DMS53 treated with DMSO at 0.1 percent for 48 hours (cell line): ENCODE results near the gene CIAO2B.
"Not testable (repeated sequence)": the region's sequence is repeated elsewhere in the genome, so short reads cannot be mapped to it uniquely, and the experiment has no call there.

Experiments used
- DNase-seq: peaks from one replicate; lab custom pipeline; 2025; ENCODE audit not compliant: unreplicated experiment; lab: John Stamatoyannopoulos, UW

Gene CIAO2B

DNA sequence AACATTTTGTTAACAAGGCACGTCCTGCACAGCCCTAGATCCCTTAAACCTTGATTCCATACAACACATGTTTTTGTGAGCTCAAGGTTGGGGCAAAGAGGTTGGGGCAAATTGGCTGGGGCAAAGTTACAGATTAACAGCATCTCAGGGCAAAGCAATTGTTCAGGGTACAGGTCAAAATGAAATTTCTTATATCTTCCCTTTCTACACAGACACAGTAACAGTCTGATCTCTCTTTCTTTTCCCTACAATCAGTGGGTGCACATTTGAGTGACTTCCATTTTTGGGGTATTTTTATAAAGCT, 21.9 kb upstream of the CIAO2B start:
- not testable (repeated sequence) for DNase-seq

DNA sequence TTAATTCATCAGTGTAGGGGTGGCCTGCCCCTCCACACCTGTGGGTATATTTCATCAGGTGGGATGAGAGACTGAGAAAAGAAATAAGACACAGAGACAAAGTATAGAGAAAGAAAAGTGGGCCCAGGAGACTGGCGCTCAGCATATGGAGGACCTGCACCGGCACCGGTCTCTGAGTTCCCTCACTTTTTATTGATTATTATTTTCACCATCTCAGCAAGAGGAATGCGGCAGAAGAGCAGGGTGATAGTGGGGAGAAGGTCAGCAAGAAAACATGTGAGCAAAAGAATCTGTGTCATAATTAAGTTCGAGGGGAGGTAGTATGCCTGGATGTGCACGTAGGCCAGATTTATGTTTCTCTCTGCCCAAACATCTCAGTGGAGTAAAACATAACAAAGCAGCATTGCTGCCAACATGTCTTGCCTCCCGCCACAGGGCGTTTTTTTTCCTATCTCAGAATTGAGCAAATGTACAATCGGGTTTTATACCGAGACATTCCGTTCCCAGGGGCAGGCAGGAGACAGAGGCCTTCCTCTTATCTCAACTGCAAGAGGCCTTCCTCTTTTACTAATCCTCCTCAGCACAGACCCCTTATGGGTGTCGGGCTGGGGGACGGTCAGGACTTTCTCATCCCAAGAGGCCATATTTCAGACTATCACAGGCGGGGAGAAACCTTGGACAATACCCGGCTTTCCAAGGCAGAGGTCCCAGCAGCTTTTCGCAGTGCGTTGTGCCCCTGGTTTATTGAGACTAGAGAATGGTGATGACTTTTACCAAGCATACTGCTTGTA, 21.4 kb upstream of the CIAO2B start:
- not testable (repeated sequence) for DNase-seq

DNA sequence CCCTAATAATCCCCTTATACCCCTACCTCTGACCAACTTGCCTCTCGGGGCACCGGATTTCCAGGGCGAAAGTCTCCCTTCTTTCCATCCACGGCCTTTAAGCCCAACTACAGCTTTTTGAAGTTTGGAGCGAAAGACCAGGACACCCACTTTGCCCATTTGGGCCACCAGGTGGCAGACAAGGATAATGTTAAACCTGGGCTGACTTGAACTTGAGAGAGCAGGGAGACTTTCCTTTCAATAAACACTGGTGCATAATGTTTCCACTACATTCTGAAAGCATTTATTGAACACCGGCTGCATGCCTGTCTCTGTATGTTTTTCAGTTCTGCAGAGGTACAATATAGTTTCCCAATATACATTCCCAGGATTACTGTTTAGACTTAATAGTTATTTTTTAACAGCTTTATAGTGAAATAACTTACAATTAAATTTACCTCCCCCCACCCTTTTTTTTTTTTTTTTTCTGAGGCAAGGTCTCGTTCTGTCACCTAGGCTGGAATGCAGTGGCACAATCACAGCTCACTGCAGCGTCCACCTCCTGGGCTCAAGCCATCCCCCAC, 20.0 kb upstream of the CIAO2B start:
- DNase-seq = peak; percentile 48

DNA sequence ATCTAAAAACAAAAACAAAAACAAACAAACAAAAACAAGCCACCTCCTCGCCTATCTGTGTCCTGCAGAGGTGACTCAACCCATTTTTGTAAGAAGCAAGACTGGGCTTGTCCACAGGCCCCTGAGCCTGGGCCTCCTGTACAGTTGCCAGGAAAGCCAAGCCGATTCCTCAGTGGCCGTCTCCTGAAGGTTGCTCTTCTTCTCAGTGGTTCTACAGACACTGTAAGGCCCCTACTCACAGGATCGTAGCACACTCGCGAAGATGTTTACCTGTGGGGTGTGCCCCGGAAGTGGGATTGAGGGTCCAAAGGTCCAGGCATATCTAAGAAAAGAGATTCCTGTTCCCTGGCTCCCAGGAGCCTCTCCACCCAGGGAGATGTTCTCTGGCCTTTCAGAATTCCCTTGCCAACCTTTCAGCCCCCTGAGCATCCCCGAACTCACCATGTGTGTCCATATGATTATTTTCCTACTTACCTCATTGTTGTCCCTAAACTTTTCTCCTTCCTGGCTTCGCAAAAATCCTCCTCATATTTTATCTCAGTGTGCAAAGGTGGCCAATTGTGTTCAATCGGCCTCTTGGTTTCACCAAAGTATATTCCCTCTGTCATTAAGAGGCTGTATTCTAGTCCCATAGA, 19.4 kb upstream of the CIAO2B start:
- no peak for DNase-seq

DNA sequence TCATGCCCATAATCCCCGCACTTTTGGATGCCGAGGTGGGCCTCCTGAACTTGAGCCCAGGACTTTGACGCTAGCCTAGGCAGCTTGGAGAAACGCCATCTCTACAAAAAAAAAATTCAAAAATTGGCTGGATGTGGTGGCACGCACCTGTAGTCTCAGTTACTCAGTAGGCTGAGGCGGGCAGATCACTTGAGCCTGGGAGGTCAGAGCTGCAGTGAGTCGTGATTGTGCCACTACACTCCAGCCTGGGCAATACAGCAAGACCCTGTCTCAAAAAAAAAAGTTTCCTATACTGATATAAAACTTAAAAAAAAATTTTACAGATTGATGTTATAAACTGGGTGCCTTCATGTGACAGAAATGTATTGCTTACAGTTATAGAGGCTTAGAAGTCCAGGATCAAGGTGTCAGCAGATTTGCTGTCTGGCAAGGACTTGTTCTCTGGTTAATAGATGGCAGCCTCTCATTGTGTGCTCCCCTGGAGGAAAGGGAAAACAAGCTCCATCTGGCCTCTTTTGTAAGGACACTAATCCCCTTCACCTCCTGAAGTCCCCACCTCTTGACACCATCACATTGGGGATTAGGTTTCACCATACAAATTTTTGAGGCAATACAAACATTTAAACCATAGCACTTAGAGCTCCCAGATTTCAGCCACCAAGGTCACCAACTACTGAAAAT, 18.4 kb upstream of the CIAO2B start:
- DNase-seq = no peak

DNA sequence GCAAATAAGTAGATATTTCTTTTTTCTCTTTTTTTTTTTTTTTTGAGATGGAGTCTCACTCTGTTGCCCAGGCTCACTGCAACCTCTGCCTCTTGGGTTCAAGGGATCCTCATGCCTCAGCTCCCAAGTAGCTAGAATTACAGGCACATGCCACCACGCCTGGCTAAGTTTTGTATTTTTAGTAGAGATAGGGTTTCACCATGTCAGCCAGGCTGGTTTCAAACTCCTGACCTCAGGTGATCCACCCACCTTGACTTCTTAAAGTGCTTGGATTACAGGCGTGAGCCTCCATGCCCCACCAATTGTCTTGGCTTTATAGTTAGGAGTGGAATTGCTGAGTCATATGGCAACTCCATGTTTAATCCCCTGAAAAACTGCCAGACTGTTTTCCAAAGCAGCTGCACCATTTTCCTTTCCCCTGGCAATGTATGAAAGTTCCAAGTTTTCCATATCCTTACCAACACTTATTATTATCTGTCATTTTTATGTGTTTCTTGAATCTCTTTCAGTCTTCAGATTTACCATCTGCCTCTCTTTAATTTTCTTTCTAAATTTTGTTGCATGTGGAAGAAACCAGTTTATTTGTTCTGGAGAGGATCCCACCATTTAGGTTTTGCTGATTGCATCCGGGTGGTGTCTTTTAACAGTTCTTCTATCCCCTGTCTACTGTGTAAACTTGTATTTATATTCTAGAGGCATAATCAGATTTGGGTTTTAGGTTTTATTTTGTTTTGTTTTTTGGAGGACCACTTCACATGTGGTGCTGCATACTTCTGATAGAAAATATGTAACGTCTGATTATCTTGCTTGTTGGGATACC, 17.0 kb upstream of the CIAO2B start:
- no peak for DNase-seq

DNA sequence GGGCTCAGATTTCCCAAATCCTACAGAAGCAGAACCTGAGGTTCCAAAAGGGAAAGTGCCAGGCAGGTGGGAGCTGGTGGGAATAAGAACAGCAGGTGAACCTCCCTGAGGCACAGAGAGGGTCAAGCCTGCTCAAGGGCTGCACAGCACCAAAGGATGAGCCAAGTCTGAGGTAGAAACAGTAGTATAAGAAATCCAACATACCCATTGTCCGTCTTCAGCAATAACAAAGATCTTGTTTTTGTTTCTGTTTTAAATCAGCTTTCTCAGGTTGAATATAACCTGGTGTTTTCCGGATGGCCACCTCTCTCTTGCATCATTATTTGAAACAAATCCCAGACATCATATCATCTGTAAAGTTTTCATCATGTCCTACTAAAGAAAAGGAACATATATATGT, 16.2 kb upstream of the CIAO2B start:
- no peak for DNase-seq

DNA sequence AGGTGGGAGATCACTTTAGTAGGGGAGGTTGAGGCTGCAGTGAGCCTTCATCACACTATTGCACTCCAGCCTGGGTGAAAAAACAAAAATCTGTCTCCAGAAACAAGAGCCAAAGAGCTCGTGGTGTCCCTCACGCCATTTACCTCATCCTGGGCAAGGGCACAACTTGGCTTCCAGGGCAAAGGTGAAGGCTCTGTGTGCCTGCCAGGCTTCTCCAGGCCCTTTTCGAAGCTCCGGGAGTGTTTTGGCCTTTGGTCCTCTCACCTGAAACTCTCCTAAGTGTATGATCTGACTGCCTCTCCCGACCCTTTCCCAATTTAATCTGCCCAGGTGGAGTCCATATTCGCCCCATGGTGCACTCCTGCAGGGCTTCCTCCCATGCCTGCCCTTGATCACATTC, 15.3 kb upstream of the CIAO2B start:
- no peak for DNase-seq

DNA sequence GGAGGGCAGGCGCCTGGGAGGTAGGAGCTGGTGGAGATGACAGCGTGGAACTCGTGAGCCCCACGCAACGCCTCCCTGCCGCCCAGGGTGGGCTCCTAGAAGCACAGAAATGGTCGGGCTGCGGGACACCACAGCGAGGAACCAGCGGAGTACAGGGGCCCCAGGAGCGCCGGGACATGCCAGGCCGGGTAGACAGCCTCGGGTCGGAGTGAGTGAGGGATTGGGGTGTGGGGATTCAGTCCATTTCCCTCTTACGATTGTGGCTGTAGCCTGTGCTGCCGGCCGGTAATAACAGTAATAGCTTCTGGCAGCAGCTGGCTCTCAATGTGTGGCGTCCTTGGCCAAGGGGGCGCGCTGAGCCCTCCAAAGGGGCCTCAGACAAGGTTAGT, 14.6 kb upstream of the CIAO2B start:
- DNase-seq = no peak

DNA sequence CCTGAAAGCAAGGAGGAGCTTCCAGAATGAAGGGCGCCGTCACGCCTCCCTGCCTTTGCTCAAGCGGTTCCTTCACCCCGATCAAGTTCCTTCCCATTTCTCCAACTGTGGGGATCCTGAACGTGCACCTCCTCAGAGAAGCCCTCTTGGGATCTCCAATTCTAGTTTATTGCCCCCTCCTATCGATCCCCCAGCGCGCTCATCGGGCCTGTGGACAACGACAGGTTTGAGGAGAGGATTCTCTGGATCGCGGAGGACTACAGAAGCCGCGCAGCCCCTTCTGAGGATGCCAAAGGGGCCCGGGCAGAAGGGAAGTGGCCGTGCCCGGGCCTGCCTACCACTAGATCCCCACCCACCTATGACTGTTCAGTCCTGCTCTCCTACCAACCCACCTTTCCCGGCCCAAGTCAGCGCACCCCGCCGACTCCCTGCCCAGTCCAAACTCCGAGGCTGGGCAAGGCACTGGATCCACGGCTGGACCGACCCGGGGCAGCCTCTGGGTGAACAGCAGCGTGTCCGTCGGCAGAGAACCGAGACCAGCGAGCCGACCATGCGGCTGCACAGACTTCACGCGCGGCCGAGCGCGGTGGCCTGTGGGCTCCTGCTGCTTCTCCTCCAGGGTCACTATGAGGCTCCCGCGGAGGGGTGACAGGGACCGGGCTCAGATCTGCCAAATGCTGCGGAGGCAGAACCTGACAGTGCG, 14.1 kb upstream of the CIAO2B start:
- no peak for DNase-seq

DNA sequence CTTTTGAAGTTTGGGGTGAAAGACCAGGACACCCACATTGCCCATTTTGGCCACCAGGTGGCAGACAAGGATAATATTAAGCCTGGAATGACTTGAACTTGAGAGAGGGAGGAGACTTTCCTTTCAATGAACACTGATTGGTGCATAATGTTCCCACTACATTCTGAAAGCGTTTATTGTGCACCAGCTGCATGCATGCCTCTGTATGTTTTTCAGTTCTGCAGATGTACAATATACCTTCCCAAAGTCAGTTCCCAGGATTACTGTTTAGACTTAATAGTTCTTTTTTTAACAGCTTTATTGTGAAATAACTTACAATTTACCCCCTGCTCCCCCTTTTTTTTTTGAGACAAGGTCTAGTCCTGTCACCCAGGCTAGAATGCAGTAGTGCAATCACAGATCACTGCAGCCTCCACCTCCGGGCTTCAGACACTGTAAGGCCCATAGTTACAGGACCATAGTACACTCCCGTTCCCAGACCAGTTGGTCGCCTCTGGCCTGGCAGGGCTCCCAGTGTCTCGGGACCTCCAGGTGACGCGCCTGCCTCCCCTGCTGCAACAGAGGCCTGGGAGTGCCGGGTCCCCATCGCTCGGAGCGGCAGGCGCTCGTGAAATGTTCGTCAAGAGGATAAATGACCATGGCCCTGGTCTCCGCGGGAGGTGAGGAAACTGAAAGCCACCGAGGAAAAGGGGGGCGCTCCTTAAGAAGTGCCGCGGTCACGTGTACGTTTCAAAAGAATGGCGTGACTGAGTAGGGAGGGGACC, 13.3 kb upstream of the CIAO2B start:
- peak; percentile 72 for DNase-seq

DNA sequence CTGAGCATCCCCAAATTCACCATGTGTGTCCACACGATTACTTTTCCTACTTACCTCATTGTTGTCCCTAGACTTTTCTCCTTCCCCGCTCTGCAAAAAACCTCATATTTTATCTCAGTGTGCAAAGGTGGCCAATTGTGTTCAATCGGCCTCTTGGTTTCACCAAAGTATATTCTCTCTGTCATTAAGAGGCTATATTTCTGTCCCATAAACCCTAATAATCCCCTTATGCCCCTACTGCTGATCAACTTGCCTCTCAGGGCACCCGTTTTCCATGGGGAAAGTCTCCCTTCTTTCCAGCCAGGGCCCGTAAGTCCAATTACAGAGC, 12.7 kb upstream of the CIAO2B start:
- no peak for DNase-seq

DNA sequence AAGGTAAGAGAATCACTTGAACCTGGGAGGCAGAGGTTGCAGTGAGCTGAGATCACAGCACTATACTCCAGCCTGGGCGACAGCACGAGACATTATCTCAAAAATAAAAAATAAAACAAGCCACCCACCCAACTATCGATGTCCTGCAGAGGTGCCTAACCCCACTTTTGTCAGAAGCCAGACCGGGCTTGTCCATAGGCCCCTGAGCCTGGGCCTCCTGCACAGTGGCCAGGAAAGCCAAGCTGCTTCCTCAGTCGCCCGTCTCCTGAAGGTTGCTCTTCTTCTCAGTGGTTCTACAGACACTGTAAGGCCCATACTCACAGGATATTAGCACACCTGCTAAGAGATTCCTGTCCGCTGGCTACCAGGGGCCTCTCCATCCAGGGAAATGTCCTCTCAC, 12.3 kb upstream of the CIAO2B start:
- DNase-seq = no peak

DNA sequence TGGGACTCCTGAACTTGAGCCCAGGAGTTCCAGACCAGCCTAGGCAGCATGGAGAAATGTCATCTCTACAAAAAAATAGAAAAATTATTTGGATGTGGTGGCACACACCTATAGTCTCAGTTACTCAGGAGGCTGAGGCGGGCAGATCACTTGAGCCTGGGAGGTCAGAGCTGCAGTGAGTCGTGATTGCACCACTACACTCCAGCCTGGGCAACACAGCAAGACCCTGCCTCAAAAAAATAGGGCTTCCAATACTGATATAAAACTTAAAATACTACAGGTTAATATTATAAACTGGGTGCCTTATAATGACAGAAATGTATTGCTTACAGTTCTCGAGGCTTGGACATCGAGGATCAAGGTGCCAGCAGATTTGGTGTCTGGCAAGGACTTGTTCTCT, 11.7 kb upstream of the CIAO2B start:
- no peak for DNase-seq

DNA sequence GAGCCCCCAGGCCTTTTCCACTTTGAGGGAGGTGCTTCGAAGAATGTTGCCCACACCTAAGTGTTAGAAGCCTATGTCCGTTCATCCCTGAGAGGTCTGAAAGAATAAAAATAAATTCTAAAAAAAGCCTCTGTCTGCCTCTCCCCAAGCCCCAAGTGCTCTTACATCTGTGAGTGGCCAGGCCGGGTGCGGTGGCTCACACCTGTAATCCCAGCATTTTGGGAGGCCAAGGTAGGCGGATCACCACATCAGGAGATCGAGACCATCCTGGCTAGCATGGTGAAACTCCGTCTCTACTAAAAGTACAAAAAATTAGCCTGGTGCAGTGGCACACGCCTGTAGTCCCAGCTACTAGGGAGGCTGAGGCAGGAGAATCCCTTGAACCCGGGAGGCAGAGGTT, 10.8 kb upstream of the CIAO2B start:
- DNase-seq = not testable (repeated sequence)

DNA sequence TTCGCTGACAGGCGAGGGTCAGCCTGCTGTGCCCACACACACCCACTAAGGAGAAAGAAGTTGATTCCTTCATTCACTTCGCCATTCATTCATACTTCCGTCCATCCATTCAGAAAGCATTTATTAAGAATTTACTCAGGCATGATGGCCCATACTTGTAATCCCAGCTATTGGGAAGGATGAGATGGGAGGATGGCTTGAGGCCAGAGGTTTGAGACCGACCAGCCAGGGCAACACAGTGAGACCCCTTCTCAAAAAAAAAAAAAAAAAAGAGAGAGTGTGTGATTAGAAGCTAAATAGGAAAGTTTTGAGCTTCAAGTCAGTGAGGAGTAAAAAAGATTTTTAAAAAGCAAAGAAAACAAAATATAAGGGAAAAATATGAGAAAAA, 9.8 kb upstream of the CIAO2B start:
- DNase-seq = no peak

DNA sequence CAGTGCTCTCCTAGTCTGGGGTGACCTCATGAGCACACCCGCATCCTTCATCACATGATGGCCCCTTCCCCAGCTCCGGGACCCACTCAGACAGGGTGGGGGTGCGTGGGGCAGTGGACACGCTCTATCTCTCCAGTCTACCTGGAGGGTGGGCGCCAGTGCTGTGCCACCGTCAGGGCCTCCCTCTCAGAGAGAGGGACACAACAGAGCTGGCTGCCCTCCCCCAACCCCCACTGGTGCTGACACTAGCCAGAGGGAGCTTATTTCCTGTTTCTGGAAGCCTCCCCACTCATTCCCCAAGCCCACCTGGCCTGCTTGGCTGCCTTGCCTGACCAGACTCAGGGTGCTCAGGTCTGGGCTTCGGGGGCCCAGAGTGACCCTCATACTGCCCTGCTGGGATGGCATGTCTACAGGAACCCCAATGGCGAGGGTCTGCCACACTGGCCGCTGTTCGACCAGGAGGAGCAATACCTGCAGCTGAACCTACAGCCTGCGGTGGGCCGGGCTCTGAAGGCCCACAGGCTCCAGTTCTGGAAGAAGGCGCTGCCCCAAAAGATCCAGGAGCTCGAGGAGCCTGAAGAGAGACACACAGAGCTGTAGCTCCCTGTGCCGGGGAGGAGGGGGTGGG, 9.3 kb upstream of the CIAO2B start:
- no peak for DNase-seq

DNA sequence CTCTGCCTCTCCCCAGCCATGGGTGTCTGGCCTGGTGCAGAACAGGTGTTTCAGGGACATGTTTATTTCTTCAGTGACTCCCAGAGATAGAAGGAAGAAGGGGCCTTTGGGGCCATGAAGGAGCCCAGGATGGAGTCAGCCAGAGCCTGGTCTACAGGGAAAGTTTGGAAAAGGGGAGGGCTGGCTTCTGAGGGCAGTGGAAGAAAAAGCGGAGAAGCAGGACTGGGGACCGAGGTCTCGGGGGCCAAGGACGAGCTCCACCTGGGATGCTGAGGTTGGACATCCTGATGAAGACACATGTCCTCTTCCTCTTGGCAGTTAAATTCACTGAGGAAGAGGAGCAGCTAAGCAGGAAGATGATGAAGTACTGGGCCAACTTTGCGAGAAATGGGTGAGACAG, 8.8 kb upstream of the CIAO2B start:
- DNase-seq = no peak

DNA sequence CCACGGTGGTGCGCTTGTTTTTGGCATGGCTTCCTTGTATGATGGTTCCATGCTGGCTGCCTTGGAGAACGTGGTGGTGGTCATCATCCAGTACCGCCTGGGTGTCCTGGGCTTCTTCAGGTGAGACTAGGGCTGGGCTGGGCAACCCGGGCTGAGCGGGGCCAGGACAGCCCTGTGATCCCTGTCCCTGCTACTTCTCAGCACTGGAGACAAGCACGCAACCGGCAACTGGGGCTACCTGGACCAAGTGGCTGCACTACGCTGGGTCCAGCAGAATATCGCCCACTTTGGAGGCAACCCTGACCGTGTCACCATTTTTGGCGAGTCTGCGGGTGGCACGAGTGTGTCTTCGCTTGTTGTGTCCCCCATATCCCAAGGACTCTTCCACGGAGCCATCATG, 6.0 kb upstream of the CIAO2B start:
- no peak for DNase-seq

DNA sequence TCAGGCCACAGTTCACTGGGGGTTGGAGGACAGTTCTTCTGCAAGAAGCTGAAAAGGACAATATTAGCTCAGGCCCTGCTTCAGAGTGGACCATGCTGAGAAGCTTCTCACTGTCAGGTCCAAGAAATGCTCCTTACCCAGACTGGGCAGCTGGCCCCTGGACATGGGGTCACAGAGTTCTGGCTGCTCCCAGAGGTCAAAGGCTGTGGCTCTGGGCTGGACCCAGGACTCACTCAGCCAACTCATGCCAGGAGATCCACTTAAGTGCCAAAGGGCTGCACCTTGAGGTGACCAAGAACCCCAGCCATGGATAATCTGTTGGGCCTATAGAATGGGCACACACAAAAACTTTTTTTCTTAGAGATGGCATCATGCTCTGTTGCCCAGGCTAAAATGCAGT, 5.2 kb upstream of the CIAO2B start:
- DNase-seq = no peak
